ENCODE measurements around the gene TNK2.
A peak's percentile ranks its signal among the peaks of the same experiment; 100 is the strongest.
"Not testable (repeated sequence)": the region's sequence is repeated elsewhere in the genome, so short reads cannot be mapped to it uniquely, and the experiment has no call there.

TNK2 gene

GRCh38 chr3:195916291-195916690, 7.9 kb upstream of the TNK2 start:
- no peak for DNase-seq

DNA sequence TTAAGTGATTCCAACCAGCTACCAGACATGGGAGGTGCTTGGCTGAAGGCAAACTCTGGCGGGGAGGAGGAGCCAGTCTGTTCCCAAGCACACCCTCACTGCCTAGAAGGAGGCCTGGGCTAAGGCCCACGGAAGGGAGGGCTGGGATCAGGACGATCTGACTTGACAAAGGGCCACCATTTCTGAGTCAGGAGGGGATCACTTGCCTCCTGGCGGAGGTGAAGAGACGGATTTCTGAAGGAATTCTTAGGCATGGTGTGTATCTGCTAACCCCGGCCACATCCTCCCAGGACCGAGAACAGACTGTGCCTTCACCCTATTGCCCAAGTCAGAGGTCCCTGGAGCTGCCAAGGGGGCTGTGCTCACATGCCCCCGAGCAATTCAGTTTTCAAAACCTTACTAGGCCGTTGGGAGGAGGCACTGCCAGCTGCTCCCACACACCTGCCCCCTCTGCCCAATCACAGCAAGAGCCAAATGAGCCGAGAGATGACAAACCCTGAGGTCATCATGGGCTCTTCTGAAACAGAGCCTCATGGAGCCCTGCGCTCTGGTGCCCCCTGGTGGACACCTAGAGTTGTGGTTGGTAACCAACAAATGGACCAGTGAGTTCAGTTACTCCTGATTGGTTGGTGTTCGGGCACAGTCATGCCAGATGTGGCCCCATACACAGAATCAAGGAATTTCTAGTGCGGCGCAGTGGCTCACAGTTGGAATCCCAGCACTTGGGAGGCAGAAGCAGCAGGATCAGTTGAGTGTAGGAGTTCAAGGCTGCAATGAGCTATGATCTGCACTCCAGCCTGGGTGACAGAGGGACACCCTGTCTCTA, 6.5 kb upstream of the TNK2 start:
- peak; percentile 97 for DNase-seq

- not testable (repeated sequence) for DNase-seq
Observed at GRCh38 chr3:195914146-195914545, 5.8 kb upstream of the TNK2 start.

DNA sequence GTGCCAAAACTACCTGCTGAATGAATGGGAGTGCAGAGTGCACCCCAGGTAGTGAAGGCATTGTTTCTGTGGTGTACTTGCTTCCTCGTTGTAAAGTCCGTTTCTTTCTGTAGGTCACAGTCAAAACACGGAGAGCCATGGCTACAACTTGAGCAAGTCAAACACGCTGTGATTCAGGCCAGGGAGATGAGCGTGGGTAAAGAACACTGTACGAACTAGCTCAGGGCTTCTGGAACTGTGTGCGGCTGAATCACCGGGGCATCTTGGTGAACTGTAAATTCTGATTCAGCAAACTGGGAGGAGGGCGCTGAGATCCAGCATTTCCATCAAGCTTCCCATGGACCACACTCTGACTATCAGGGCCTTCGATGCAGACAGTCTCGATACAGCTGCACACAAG, 5.0 kb upstream of the TNK2 start:
- no peak for DNase-seq

- no peak for DNase-seq
Observed at GRCh38 chr3:195911946-195912270, 3.6 kb upstream of the TNK2 start.

- DNase-seq, result no peak
Observed at GRCh38 chr3:195911041-195911945, 2.9 kb upstream of the TNK2 start.

- DNase-seq, result no peak
Observed at GRCh38 chr3:195910499-195910845, 2.1 kb upstream of the TNK2 start.

DNA sequence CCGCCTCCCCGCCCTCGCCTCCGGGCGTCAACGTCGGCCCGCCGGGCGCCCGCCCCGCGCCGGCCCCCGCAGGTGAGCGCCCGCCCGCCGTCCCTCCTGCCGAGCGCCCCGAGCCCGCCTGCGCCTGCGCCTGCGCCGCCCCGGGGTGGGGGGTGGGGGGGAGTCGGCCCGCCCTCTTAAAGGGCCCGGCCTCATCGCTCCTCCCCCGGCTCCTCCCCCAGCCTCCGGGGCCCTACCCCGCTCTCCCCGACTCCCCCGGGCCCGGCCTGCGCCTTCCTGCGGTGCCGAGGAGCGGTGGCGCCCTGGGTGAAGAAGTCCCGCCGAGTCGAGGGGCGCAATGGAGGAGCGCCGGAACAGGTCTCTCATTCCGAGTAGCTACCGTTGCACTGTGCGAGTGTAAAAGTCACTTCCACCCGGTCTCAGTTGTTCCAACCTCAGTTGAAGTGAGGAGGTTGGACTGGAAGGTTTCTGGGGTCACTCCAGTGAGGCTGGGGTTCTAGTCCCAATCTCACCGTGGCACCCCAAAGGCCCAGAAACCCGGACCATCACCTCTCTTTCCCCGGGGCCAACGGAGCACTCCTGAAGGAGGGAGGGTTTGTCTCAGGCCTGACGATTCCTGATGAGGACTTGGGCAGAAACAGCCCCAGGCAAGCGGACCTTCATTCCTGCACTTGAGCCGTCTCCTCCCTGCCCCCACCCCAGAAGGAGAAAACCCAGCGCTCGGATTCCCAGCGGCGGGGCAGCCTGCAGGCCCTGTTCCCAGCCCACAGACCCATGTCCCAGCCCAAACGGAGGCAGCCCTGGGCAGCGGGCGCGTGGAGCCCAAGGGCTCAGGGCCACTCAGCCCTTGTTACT, 1.5 kb upstream of the TNK2 start:
- DNase-seq, result peak; percentile 90

- DNase-seq, result peak; percentile 71
Observed at GRCh38 chr3:195908694-195909581, 587 bp upstream of the TNK2 start.

GRCh38 chr3:195907684-195907933, 742 bp downstream of the TNK2 start:
- DNase-seq, result no peak

DNA sequence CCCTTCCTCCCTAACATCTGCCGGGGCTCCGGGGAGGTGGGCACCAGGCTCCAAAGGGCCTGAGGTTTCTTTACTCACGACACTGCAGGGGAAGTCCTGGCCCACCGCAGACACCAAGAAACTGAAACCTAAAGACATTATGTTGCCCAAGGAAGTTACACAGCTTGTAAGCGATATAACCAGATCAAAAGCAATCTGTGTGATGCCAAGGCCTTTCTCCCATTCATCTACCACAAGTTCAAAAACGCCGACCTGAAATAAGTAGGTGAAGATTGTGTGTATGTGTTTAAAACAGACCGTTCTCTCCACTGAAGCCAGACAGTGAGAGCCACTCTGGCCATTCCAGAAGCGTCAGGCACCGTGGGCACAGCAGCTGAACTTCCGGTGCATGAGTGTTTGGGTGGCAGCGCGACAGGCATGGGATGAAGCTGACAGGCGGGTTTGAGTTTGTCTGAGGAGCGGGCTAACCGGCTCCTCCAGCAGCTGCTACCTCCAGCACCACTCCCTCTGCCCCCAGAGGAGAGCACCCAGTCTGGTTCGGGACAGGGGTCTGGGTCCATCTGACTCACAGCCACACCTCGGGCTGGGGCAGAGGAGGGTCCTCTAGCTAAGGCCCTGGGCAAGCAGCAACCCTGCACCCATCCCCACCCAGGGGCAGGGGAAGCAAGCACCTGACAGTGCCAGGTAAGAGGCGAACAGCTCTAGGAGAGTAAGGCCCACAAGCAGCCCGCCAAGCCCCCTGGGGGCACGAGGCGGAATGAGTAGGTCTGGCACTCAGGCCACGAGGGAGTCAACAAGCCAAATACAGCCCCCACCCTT, 1.3 kb downstream of the TNK2 start:
- DNase-seq, result no peak

GRCh38 chr3:195905970-195906864, 2.1 kb downstream of the TNK2 start:
- no peak for DNase-seq

DNA sequence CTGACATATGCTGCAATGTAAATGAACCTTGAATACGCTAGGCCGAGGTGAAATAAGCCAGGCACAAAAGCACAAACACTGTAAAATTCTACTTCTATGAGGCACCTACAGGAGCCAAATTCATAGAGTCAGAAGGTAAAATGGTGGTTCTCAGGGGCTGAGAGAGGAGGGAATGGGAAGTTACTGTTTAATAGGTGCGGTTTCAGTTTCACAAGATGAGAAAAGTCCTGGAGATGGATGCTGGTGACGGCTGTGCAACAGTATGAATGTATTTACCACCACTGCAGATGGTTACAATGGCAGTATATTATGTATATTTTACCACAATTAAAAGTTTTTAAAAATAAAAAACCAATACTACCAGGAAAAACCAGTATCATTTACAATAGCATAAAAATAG, 4.0 kb downstream of the TNK2 start:
- DNase-seq, result no peak

- no peak for DNase-seq
Observed at GRCh38 chr3:195903950-195904290, 4.4 kb downstream of the TNK2 start.

- DNase-seq, result not testable (repeated sequence)
Observed at GRCh38 chr3:195902634-195903033, 5.7 kb downstream of the TNK2 start.

DNA sequence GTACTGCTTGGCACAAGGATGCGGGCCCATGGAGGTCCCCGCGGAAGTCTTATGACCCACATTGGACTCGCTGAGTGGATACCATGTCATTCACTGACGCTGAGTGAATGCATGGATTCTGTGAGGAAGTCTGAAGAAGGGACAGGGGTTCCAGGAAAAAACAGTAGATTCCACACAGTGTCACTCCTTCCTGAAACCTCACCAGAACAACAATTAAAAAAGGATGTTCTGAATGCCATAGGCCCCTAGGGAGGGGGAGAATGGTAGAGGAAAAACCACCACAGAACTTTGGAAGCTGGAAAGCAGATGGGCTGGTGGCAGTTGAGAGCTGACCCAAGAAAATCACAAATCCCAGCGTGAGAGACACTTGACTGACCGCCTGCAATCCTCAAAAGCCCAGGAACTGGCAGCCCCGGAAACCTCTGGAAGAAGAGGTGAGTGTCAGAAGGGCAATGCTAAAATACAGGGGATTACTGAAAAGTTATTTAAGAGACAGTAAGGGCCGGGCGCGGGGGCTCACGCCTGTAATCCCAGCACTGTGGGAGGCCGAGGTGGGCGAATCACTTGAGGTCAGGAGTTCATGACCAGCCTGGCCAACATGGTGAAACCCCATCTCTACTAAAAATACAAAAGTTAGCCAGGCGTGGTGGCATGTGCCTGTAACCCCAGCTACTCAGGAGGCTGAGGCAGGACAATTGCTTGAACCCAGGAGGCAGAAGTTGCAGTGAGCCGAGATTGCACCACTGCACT, 6.3 kb downstream of the TNK2 start:
- not testable (repeated sequence) for DNase-seq

- peak; percentile 22 for DNase-seq
Observed at GRCh38 chr3:195900436-195901355, 7.7 kb downstream of the TNK2 start.

DNA sequence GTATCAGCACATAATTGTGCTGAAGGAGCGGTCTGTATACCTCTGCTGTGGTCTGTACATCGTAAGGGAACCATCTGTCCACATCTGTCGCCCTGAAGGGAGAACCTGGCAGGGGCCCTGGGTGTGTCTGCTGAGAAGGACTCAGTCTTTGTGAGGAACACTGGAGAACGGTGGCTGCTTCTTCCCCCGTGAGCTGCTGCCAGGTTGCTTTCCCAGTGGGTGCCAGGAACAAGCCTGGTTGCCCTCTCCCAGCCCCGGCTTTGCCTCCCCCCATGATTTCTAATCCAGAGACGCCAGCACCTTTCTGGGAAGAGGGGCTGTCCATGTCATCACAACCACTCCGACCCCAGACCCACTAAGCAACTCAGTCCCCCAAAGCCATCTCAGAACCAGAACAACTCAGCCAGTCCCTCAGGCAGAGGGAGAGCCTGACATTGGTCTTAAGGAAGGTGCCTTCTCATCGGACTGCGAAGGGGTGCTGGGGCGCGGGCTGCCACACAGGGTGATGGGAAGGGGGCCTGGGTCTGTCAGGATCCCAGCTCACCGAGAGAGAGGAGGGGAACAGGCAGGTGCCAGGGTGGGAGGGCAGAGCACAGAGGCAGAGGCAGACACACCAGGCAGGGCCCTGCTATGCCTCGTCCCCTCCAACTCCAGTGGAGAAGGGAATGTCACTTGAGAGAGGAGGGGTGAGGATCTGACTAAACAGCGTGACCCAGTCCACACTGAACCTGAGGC, 8.5 kb downstream of the TNK2 start:
- DNase-seq, result no peak
